ENCODE results near the gene PDE6C.

GRCh38 chr10:93596539-93596938, 15.8 kb upstream of the PDE6C start:
- TF ChIP-seq CTCF (IDR thresholded peaks at IDR 0.05) = peak; percentile 50
- TF ChIP-seq EZH2 (IDR thresholded peaks at IDR 0.05) = no peak
- TF ChIP-seq EZH2phosphoT487 (IDR thresholded peaks at IDR 0.05) = no peak
